GM12872 (cell line): ENCODE results near the gene RFT1.

Experiments
- CTCF ChIP-seq: IDR thresholded peaks from 3 replicates; pipeline ENCODE4 v1.5.1; 2011; ENCODE audit warnings: low read depth, mild to moderate bottlenecking, low read length, moderate library complexity; ENCODE audit not compliant: insufficient read depth

RFT1 gene

GRCh38 chr3:53130179-53131061 lies at the start of gene RFT1:
RFT1 (minus strand) TSS chr3:53130435; CDS start chr3:53130400, 35 bp downstream.
- no peak for TF ChIP-seq CTCF

GRCh38 chr3:53179580-53179979 lies 49.3 kb upstream of the RFT1 start:
- TF ChIP-seq CTCF: no peak

- no peak for TF ChIP-seq CTCF
Observed at GRCh38 chr3:53178246-53178645, 48.0 kb upstream of the RFT1 start.

GRCh38 chr3:53175613-53176540 lies 45.6 kb upstream of the RFT1 start:
- no peak for TF ChIP-seq CTCF

GRCh38 chr3:53174346-53175250 lies 44.4 kb upstream of the RFT1 start:
- TF ChIP-seq CTCF: peak; percentile 53

GRCh38 chr3:53173107-53173506 lies 42.9 kb upstream of the RFT1 start:
- TF ChIP-seq CTCF: no peak
